HG02840 (cell line): ENCODE results near the gene EXOC4.

ENCODE experiments used
- ATAC-seq: cut with Tn5 transposase; IDR thresholded peaks from one replicate; pipeline ENCODE4 v1.9.1; 2021; ENCODE audit warnings: mild to moderate bottlenecking, moderate library complexity, moderate number of reproducible peaks; ENCODE audit not compliant: unreplicated experiment, low FRiP score

EXOC4 gene

DNA sequence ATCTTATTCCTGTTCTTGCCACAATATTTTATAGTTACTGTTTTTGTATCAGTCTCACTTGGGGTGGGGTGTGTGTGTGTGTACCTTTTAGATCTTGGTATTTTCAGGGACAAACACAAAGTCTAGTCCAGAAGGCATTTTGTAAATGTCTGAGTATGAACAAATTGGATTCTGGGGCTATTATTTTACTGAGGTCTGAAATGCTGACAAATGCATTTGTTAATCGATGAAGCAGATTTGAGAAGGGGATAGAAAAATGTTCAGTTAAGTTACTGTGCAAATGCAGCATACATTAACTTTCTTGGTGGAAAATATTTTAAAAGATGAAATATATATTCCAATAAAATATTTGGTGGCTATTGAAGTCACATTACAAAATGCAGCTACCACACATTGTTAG lies 267.4 kb downstream of the EXOC4 start:
- ATAC-seq, result no peak

DNA sequence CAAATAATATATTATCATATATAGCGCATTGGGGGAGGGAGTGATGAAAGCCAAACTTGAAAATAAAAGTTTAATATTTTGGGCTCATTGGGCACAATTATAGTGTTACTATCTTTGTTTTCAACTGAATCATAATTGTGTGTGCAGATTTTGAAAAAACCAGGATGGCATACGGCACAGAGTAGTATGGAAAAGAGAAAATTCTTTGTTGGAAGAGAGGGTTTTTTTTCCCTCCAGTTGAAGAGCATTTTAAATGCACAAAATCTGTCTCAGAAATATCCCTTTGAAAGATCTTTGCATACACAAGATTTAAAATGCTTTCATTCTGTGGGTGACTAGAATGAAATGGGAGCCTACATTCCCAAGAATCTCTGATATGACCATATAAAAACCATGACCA lies 269.6 kb downstream of the EXOC4 start:
- ATAC-seq, result no peak

GRCh38 chr7:133528796-133529195 lies 275.9 kb downstream of the EXOC4 start:
- ATAC-seq, result no peak

DNA sequence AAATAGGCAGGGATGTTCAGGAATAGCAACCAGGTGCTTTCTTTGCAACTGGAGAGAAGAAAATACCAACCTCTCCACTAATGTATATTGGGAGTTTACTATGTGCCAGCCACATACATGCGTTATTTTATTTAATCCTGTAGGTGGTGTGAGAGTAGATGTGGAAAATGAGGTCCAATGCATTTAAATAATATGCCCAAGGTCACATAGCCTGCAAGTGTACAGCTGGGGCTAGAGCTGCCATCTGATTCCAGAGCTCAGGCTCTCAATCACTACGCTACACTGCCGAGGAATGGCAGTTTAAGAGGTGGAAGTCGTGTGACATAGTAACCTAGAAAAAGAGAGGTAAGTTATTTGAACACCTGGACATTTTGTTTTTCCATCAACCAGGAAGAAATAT lies 277.0 kb downstream of the EXOC4 start:
- no peak for ATAC-seq

DNA sequence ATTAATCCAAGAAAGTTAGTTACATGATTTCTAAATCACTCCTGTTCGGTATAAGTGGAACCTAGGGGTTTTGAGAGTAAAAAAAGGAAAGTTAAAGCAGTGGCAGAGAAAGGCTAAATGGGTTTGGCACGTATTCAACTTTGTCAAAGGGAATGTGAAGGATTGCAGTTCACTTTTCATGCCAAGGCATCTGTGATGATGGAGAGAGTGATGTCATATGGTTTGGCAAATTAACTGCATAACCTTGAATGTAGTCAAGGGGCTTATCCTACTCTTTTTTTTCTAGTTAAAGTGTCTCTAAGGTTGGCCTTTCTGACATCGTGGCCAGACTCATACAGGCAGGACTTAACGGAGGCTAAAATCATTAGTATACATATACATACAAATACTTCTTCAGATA lies 277.8 kb downstream of the EXOC4 start:
- ATAC-seq, result no peak

DNA sequence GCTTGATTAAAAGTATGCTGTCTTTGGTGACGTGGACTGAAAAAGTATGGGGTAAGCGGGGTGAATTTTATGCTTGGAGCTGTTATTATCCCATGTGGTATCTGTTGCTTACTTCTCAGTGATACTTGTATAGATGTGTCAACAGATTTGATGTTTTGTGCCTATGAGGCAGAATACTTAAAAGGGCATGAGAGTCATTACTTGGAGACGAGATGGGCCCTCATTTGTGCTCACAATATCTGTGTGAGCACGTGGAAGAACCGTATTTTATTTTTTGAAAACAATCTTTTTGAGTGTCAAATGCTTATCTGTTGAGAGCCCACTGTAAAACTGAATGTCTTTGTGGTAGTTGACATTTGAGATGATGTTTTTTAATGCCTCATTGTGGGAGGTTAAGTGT lies 281.9 kb downstream of the EXOC4 start:
- ATAC-seq, result no peak

GRCh38 chr7:133535308-133535707 lies 282.4 kb downstream of the EXOC4 start:
- ATAC-seq, result no peak

DNA sequence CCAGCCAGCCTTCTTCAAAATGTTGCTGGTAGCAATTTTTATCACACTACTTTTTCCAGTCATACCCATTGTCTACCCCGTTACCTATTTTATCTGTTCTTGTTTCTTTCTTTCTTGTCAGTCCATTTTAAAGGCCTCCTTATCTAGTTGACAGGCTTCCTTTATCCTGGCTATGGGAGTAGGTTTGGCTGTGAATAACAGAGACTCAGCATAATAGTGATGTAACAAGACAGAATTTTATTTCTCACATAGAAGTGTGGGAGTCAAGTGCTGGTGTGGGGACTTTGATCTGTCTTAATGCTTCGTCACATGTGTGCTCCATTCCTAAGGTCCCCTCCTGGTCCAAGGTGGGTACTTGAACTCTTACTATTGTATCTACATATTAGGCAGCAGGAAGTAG lies 283.6 kb downstream of the EXOC4 start:
- no peak for ATAC-seq

- no peak for ATAC-seq
Observed at GRCh38 chr7:133539016-133539415, 286.1 kb downstream of the EXOC4 start.

- no peak for ATAC-seq
Observed at GRCh38 chr7:133540096-133540860, 287.4 kb downstream of the EXOC4 start.

- no peak for ATAC-seq
Observed at GRCh38 chr7:133542209-133542780, 289.4 kb downstream of the EXOC4 start.

GRCh38 chr7:133543657-133544056 lies 290.8 kb downstream of the EXOC4 start:
- ATAC-seq, result no peak

- ATAC-seq, result no peak
Observed at GRCh38 chr7:133545618-133546017, 292.7 kb downstream of the EXOC4 start.

DNA sequence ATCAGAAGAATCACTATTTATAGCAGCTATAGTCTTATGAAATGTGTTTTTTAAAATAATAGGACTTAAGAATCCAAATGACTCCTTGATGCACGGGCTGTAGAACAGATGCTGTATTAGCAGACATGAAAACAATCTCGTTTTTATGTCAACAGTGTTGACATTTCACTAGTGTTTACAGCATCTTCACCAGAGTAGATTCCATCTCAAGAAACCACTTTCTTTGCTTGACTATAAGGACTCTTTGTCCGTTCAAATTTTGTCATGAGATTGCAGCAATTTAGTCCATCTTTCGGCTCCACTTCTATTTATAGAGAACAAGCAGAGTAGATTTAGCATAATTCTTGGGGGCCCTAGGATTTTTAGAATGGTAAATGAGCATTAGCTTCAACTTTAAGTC lies 295.1 kb downstream of the EXOC4 start:
- no peak for ATAC-seq

DNA sequence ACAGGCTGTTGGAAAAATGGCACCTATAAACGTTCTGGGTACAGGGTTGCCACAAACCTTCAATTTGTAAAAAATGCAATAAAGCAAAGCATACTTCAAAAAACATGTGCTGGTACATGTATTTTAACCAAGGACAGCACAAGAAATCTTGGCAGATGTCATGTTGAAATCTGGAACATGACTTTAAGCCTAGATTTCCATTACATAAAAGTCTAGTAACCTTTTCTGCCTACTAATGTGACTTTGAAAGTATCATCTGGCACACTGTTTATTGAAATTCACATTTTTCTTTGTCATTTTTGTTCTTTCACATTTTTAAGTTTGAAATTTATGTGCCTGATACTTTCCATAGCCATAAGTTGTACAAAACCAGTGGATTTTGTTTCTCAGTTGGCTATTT lies 296.8 kb downstream of the EXOC4 start:
- no peak for ATAC-seq

DNA sequence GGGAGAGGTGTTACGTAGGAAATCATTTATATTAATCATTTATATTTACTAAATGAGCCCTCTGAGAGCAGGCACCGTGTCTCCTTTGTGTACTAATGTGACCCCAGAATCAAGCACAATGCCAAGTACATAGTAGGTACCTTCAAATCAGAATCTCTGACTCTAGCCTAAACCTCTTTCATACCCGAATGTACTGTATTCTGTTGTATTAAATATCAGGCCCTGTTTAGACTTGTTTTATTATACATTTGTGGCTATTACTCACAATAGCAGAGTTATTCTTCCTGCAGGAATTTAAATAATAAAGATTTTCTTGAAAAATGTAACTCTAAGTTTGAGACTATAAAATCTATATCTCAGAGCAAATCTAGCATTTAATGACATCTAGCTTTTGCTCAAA lies 297.3 kb downstream of the EXOC4 start:
- no peak for ATAC-seq

- ATAC-seq, result no peak
Observed at GRCh38 chr7:133550811-133551210, 297.9 kb downstream of the EXOC4 start.

DNA sequence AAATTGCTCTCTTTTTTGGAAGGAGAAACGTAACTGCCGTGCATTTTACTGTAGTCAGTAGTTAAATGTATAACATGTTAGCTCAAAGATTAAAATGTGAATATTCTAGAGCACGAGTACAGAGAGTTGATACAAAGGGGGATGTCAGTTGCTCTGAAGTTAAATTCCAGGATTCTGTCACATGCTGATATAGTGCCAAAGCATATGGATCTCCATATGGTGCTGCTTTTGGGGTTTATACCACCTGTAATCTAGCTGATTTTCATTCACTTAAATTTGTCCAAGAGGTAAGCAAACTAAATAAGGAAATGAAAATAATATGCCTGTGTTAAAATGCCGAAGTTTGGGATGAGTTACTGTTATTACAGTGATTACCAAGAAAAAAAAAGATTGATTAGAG lies 298.6 kb downstream of the EXOC4 start:
- ATAC-seq, result no peak

DNA sequence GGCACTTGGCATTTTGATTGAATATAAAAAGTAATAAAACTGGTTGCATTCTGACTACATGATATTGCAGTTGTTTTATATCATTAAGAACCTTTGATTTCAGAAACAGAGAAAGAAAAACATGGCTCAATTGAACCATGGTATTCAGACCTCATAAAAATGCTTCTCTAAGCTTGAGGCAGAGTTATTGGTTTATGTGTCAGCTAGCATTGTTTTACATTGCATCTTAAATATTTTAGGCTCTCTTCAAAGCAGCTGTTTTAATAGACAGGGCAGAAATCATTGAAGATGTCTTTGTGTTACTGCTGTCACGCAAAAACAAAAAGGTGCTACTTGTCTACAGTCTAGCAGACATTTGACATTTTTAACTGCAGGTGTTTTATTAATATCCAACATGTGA lies 299.2 kb downstream of the EXOC4 start:
- no peak for ATAC-seq

DNA sequence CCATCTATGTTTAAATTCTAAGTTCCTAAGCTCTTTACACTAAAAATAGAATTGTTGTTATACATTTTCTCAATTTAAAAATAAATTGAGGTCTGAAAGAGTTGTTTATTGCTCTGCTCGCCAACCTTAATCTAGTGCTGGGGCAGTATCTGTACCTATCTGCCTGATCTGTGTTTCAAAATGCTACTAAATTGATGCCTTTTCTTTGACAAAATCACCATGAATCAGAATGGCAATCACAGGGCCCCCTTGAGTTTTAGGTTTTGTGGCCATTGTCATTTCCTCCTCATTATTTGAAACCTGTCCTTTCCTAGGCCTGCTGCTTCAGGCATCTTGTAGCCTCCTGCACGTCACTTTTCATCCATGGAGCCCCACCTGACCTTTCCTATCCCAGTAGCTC lies 301.5 kb downstream of the EXOC4 start:
- no peak for ATAC-seq

- ATAC-seq, result no peak
Observed at GRCh38 chr7:133556048-133556447, 303.2 kb downstream of the EXOC4 start.

GRCh38 chr7:133556553-133556952 lies 303.7 kb downstream of the EXOC4 start:
- no peak for ATAC-seq
